HL-60 (cell line): ENCODE data around the gene MRGPRF.

Experiments used
- CTCF ChIP-seq: IDR thresholded peaks from one replicate; pipeline ENCODE4 v1.5.1; 2011; ENCODE audit warnings: low read length, control low read depth, inconsistent platforms; ENCODE audit not compliant: insufficient read depth
- POLR2AphosphoS5 ChIP-seq: IDR thresholded peaks from 2 replicates; pipeline ENCODE4 v1.6.1; 2012; ENCODE audit warnings: low read depth
- SPI1 ChIP-seq: IDR thresholded peaks from 2 replicates; pipeline ENCODE4 v1.6.1; 2012; ENCODE audit warnings: low read depth, mild to moderate bottlenecking, borderline replicate concordance
- TF ChIP-seq, protein P1 (sequence below): IDR thresholded peaks from 2 replicates; pipeline ENCODE4 v1.6.1; 2012; ENCODE audit warnings: low read depth; ENCODE audit not compliant: insufficient replicate concordance

GRCh38 chr11:69048031-69048693 is 35.1 kb upstream of the MRGPRF start:
- TF ChIP-seq CTCF, result no peak
- no peak for TF ChIP-seq POLR2AphosphoS5
- no peak for TF ChIP-seq SPI1
- TF ChIP-seq, protein P1, sequence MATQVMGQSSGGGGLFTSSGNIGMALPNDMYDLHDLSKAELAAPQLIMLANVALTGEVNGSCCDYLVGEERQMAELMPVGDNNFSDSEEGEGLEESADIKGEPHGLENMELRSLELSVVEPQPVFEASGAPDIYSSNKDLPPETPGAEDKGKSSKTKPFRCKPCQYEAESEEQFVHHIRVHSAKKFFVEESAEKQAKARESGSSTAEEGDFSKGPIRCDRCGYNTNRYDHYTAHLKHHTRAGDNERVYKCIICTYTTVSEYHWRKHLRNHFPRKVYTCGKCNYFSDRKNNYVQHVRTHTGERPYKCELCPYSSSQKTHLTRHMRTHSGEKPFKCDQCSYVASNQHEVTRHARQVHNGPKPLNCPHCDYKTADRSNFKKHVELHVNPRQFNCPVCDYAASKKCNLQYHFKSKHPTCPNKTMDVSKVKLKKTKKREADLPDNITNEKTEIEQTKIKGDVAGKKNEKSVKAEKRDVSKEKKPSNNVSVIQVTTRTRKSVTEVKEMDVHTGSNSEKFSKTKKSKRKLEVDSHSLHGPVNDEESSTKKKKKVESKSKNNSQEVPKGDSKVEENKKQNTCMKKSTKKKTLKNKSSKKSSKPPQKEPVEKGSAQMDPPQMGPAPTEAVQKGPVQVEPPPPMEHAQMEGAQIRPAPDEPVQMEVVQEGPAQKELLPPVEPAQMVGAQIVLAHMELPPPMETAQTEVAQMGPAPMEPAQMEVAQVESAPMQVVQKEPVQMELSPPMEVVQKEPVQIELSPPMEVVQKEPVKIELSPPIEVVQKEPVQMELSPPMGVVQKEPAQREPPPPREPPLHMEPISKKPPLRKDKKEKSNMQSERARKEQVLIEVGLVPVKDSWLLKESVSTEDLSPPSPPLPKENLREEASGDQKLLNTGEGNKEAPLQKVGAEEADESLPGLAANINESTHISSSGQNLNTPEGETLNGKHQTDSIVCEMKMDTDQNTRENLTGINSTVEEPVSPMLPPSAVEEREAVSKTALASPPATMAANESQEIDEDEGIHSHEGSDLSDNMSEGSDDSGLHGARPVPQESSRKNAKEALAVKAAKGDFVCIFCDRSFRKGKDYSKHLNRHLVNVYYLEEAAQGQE, result no peak
